Ishikawa (cell line): ENCODE data around the gene HRAS.

Source experiments
- CREB1 ChIP-seq: IDR thresholded peaks from 2 replicates; pipeline ENCODE4 v1.6.1; 2012; ENCODE audit warnings: low read depth
- EP300 ChIP-seq: IDR thresholded peaks from 2 replicates; pipeline ENCODE4 v1.6.1; 2012; ENCODE audit warnings: borderline replicate concordance
- FOXM1 ChIP-seq: IDR thresholded peaks from 2 replicates; pipeline ENCODE4 v1.6.1; 2012; ENCODE audit warnings: low read depth, borderline replicate concordance
- NFIC ChIP-seq: IDR thresholded peaks from 2 replicates; pipeline ENCODE4 v1.6.1; 2012
- RAD21 ChIP-seq: IDR thresholded peaks from 2 replicates; pipeline ENCODE4 v1.6.1; 2012; ENCODE audit warnings: low read depth
- TAF1 ChIP-seq: IDR thresholded peaks from 2 replicates; pipeline ENCODE4 v1.6.1; 2012; ENCODE audit warnings: low read depth, mild to moderate bottlenecking
- TCF12 ChIP-seq: IDR thresholded peaks from 2 replicates; pipeline ENCODE4 v1.6.1; 2012; ENCODE audit warnings: low read depth
- TEAD4 ChIP-seq: IDR thresholded peaks from 2 replicates; pipeline ENCODE4 v1.6.1; 2012
- USF1 ChIP-seq: IDR thresholded peaks from 2 replicates; pipeline ENCODE4 v1.6.1; 2012
- YY1 ChIP-seq: IDR thresholded peaks from 2 replicates; pipeline ENCODE4 v1.6.1; 2012; ENCODE audit warnings: low read depth
- ZBTB7A ChIP-seq: IDR thresholded peaks from 2 replicates; pipeline ENCODE4 v1.6.1; 2012; ENCODE audit warnings: low read depth
- TF ChIP-seq, protein P1 (sequence below): IDR thresholded peaks from 2 replicates; pipeline ENCODE4 v1.6.1; 2012; ENCODE audit warnings: low read depth, mild to moderate bottlenecking
- TF ChIP-seq, protein P2 (sequence below): IDR thresholded peaks from 2 replicates; pipeline ENCODE4 v1.6.1; 2012

GRCh38 chr11:490930-491260, 44.5 kb downstream of the HRAS start:
- no peak for TF ChIP-seq TEAD4
- no peak for TF ChIP-seq EP300
- TF ChIP-seq NFIC: no peak
- TF ChIP-seq, protein P1, sequence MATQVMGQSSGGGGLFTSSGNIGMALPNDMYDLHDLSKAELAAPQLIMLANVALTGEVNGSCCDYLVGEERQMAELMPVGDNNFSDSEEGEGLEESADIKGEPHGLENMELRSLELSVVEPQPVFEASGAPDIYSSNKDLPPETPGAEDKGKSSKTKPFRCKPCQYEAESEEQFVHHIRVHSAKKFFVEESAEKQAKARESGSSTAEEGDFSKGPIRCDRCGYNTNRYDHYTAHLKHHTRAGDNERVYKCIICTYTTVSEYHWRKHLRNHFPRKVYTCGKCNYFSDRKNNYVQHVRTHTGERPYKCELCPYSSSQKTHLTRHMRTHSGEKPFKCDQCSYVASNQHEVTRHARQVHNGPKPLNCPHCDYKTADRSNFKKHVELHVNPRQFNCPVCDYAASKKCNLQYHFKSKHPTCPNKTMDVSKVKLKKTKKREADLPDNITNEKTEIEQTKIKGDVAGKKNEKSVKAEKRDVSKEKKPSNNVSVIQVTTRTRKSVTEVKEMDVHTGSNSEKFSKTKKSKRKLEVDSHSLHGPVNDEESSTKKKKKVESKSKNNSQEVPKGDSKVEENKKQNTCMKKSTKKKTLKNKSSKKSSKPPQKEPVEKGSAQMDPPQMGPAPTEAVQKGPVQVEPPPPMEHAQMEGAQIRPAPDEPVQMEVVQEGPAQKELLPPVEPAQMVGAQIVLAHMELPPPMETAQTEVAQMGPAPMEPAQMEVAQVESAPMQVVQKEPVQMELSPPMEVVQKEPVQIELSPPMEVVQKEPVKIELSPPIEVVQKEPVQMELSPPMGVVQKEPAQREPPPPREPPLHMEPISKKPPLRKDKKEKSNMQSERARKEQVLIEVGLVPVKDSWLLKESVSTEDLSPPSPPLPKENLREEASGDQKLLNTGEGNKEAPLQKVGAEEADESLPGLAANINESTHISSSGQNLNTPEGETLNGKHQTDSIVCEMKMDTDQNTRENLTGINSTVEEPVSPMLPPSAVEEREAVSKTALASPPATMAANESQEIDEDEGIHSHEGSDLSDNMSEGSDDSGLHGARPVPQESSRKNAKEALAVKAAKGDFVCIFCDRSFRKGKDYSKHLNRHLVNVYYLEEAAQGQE: no peak
- no peak for TF ChIP-seq CREB1
- TF ChIP-seq, protein P2, sequence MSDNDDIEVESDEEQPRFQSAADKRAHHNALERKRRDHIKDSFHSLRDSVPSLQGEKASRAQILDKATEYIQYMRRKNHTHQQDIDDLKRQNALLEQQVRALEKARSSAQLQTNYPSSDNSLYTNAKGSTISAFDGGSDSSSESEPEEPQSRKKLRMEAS: no peak
- TF ChIP-seq FOXM1: no peak
- TF ChIP-seq YY1: no peak
- TF ChIP-seq TCF12: no peak
- no peak for TF ChIP-seq ZBTB7A
- no peak for TF ChIP-seq USF1
- no peak for TF ChIP-seq TAF1
- no peak for TF ChIP-seq RAD21
